Breast epithelium (tissue), 4 donors: ENCODE results near the gene SPATS2. TPM values are rescaled to one million over a fixed set of nuclear protein-coding genes. Genes with fewer than 3 reads are reported as not detected.

Experiments
- DNase-seq, 2 donors: peaks; one replicate each; pipeline ENCODE4 v3.0.0-alpha.2; 2019; ENCODE audit warnings: low spot score in 2 of 2
- H3K27ac ChIP-seq, 2 donors: fragments of 200-600 bp; sonication (generic) in 1 of 2; one replicate each; pipeline ENCODE4 v1.5.1; 2016 to 2019; ENCODE audit warnings: mild to moderate bottlenecking in 1 of 2
- H3K27me3 ChIP-seq, 2 donors: fragments of 200-600 bp; sonication (generic) in 1 of 2; one replicate each; pipeline versions ENCODE4 v1.5.1 to v1.6.0; 2017 to 2019; ENCODE audit warnings: control low read depth in 1 of 2, mild to moderate bottlenecking in 1 of 2
- H3K36me3 ChIP-seq: fragments of 200-600 bp; one replicate; pipeline ENCODE4 v1.5.1; 2019
- H3K4me1 ChIP-seq, 2 donors: fragments of 200-600 bp; sonication (generic); one replicate each; pipeline ENCODE4 v1.5.1; 2016 to 2019; ENCODE audit warnings: control low read depth in 1 of 2
- H3K4me3 ChIP-seq, 3 donors: fragments of 200-600 bp; sonication (generic); 1 replicate in 2 of 3; 2 replicates in 1 of 3; pipeline ENCODE4 v1.5.1; 2016 to 2019; ENCODE audit warnings: mild to moderate bottlenecking in 3 of 3, moderate library complexity in 2 of 3
- H3K9me3 ChIP-seq, 2 donors: fragments of 200-600 bp; sonication (generic) in 1 of 2; one replicate each; pipeline ENCODE4 v1.5.1; 2016 to 2019; ENCODE audit warnings: control low read depth in 1 of 2
- CTCF ChIP-seq, 3 donors: fragments of 450-650 bp; IDR thresholded peaks; one replicate each; pipeline ENCODE4 v1.5.1; 2016 to 2017; ENCODE audit warnings: antibody characterized with exemption in 3 of 3, mild to moderate bottlenecking in 3 of 3, moderate library complexity in 3 of 3
- POLR2A ChIP-seq: fragments of 450-650 bp; IDR thresholded peaks from one replicate; pipeline ENCODE4 v1.6.1; 2016; ENCODE audit warnings: antibody characterized with exemption, mild to moderate bottlenecking, moderate library complexity
- POLR2AphosphoS5 ChIP-seq, 3 donors: sonication (generic); formaldehyde crosslinking; IDR thresholded peaks; one replicate each; pipeline ENCODE4 v1.6.1; 2017; ENCODE audit warnings: antibody characterized with exemption in 3 of 3
- intact Hi-C: fragments of 100-400 bp; cut with DNase I; formaldehyde crosslinking; loops from one replicate; pipeline ENCODE4 v1.15.1; 2023; ENCODE audit warnings: low total_unique reads
- total RNA-seq, 3 donors: library from RNA; depleted of rRNA; stranded (reverse); fragments of >200 nt; gene quantifications; one replicate each; pipeline ENCODE4 v1.1.0, GENCODE V29; 2016

The SPATS2 gene
- total RNA-seq, 3 donors from 2014 or later = 13.8 to 24.0 (median 22.0) TPM

GRCh38 chr12:49439042-49439441 lies 71.8 kb downstream of the SPATS2 start:
- H3K4me1 ChIP-seq = no peaks in the 10 kb centered on the region
- TF ChIP-seq POLR2A (no peak), POLR2AphosphoS5 (IDR thresholded peaks at IDR 0.05) (no peak), CTCF (IDR thresholded peaks at IDR 0.05) (no peak)
- H3K9me3 ChIP-seq = no peaks in the 10 kb centered on the region
- intact Hi-C loops = no loop called here
- no peaks in the 10 kb centered on the region for H3K36me3 ChIP-seq
- no peak overlapping the region for H3K4me3 ChIP-seq
- H3K27me3 ChIP-seq = no peaks in the 10 kb centered on the region
- no peak overlapping the region for H3K27ac ChIP-seq
- no peak for DNase-seq

- no peak for TF ChIP-seq POLR2AphosphoS5 (IDR thresholded peaks at IDR 0.05)
- no peak for TF ChIP-seq CTCF (IDR thresholded peaks at IDR 0.05)
- no peak for TF ChIP-seq POLR2A
- no peaks in the 10 kb centered on the region for H3K9me3 ChIP-seq
- intact Hi-C loops = no loop called here
These were observed 72.8 kb downstream of the SPATS2 start for GRCh38 chr12:49440035-49440434.

GRCh38 chr12:49442915-49443314 lies 75.7 kb downstream of the SPATS2 start:
- Histone ChIP-seq H3K4me1 (no peaks in the 10 kb centered on the region), H3K4me3 (no peak overlapping the region), H3K27ac (no peak overlapping the region), H3K9me3 (no peaks in the 10 kb centered on the region), H3K27me3 (no peaks in the 10 kb centered on the region), H3K36me3 (no peaks in the 10 kb centered on the region)
- intact Hi-C loops = no loop called here
- DNase-seq = no peak
- TF ChIP-seq POLR2AphosphoS5 (IDR thresholded peaks at IDR 0.05) (no peak), CTCF (IDR thresholded peaks at IDR 0.05) (no peak), POLR2A (no peak)

More at GRCh38 chr12:49440035-49440434, 72.8 kb downstream of the SPATS2 start:
- H3K4me3 ChIP-seq = no peak overlapping the region
- H3K27me3 ChIP-seq = no peaks in the 10 kb centered on the region
- no peak overlapping the region for H3K27ac ChIP-seq
- H3K36me3 ChIP-seq = no peaks in the 10 kb centered on the region
- DNase-seq = no peak
- no peaks in the 10 kb centered on the region for H3K4me1 ChIP-seq

- TF ChIP-seq POLR2A = no peak
- no peak for DNase-seq
- intact Hi-C loops = no loop called here
These were observed 79.3 kb downstream of the SPATS2 start for GRCh38 chr12:49446571-49446970.

GRCh38 chr12:49448858-49449257 lies 81.6 kb downstream of the SPATS2 start:
- H3K4me3 ChIP-seq = no peak overlapping the region
- H3K27ac ChIP-seq = no peak overlapping the region
- TF ChIP-seq POLR2AphosphoS5 (IDR thresholded peaks at IDR 0.05) (no peak), POLR2A (no peak), CTCF (IDR thresholded peaks at IDR 0.05) (no peak)
- intact Hi-C loops = no loop called here
- no peaks in the 10 kb centered on the region for H3K27me3 ChIP-seq
- no peaks in the 10 kb centered on the region for H3K4me1 ChIP-seq
- DNase-seq = no peak
- H3K9me3 ChIP-seq = no peaks in the 10 kb centered on the region
- no peaks in the 10 kb centered on the region for H3K36me3 ChIP-seq

More at GRCh38 chr12:49446571-49446970, 79.3 kb downstream of the SPATS2 start:
- no peaks in the 10 kb centered on the region for H3K27me3 ChIP-seq
- H3K4me3 ChIP-seq = no peak overlapping the region
- H3K9me3 ChIP-seq = no peaks in the 10 kb centered on the region
- no peaks in the 10 kb centered on the region for H3K4me1 ChIP-seq
- H3K27ac ChIP-seq = no peak overlapping the region
- no peaks in the 10 kb centered on the region for H3K36me3 ChIP-seq
